ENCODE data around the gene KRTAP5-6.

The KRTAP5-6 gene

DNA sequence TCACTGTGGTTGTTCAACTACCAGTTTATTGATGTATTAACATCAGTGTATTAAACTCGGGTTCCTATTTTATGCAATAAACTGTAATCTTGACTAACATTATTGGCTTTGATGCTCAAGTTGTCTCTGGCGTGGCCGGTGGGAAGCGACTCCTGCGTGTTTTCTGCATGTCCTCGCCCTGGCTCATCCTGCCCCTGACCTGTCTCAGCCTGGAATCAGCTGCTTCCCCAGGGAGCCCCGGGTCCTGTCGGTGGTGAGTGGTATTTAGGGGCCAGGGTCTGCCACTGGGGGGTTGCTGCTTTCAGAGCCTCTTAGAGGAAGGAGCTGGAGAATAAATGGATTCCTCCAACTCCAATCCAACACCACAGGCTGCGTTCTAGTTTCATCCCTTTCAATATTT lies 30.9 kb downstream of the KRTAP5-6 start:
- no peak for DNase-seq
- in situ Hi-C loops (cut with HindIII; ENCODE audit: low pct_ligation_motif_present, low pct_unique_long_range_greater_than_20kb, low sequenced_read_pairs) = no loop called here

DNA sequence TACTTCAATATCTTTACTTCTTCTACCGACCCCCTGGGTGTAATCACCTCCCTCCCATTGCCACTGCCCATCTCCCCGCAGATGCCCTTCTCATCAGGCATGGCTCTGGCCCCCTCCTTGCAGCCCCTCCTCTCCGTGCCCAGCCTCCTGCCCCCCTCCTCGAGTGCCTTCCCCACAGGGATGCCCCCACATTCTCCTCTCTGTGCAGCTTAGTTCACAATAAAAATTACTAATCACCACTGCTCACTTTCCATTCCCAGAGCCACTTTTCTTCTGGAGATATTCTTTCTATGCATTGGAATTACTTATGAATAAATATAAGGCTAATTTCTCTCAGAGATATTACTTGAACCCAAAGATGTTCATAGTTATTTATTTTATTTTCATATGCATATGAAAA lies 31.3 kb downstream of the KRTAP5-6 start:
- no peak for DNase-seq
- in situ Hi-C loops (cut with HindIII; ENCODE audit: low pct_ligation_motif_present, low pct_unique_long_range_greater_than_20kb, low sequenced_read_pairs) = no loop called here

GRCh38 chr11:1728931-1729691 lies 32.1 kb downstream of the KRTAP5-6 start:
- in situ Hi-C loops (cut with HindIII; ENCODE audit: low pct_ligation_motif_present, low pct_unique_long_range_greater_than_20kb, low sequenced_read_pairs) = no loop called here
- no peak for DNase-seq

GRCh38 chr11:1729692-1730011 lies 32.7 kb downstream of the KRTAP5-6 start:
- in situ Hi-C loops (cut with HindIII; ENCODE audit: low pct_ligation_motif_present, low pct_unique_long_range_greater_than_20kb, low sequenced_read_pairs) = no loop called here
- DNase-seq = no peak

- in situ Hi-C loops (cut with HindIII; ENCODE audit: low pct_ligation_motif_present, low pct_unique_long_range_greater_than_20kb, low sequenced_read_pairs) = no loop called here
- no peak for DNase-seq
These were observed 33.1 kb downstream of the KRTAP5-6 start for GRCh38 chr11:1730059-1730629.

DNA sequence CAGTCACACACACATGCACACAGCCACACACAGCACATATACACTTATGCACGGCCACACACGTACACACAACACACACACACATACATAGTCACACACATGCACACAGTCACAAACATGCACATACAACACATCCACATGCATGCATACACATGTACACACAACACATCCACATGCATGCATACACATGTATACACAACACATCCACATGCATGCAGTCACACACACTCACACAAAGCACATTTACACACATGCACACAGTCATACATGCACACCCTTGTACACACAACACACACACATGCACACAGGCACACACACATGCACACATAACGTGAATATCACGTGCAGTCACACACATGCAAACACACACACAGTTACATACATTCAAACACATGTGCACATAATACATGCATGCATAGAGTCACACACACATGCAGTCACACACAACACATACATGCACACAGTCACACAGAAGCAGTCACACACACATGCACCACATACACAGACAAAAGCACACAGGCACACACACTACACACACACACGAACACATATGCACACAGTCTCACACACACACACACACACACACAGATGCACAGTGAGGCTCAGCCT lies 34.6 kb downstream of the KRTAP5-6 start:
- in situ Hi-C loops (cut with HindIII; ENCODE audit: low pct_ligation_motif_present, low pct_unique_long_range_greater_than_20kb, low sequenced_read_pairs) = no loop called here
- DNase-seq = no peak

GRCh38 chr11:1732418-1733008 lies 35.5 kb downstream of the KRTAP5-6 start:
- in situ Hi-C loops (cut with HindIII; ENCODE audit: low pct_ligation_motif_present, low pct_unique_long_range_greater_than_20kb, low sequenced_read_pairs) = no loop called here

GRCh38 chr11:1733009-1733715 lies 36.2 kb downstream of the KRTAP5-6 start:
- in situ Hi-C loops (cut with HindIII; ENCODE audit: low pct_ligation_motif_present, low pct_unique_long_range_greater_than_20kb, low sequenced_read_pairs) = no loop called here
- no peak for DNase-seq

More at GRCh38 chr11:1732418-1733008, 35.5 kb downstream of the KRTAP5-6 start:
- no peak for DNase-seq

DNA sequence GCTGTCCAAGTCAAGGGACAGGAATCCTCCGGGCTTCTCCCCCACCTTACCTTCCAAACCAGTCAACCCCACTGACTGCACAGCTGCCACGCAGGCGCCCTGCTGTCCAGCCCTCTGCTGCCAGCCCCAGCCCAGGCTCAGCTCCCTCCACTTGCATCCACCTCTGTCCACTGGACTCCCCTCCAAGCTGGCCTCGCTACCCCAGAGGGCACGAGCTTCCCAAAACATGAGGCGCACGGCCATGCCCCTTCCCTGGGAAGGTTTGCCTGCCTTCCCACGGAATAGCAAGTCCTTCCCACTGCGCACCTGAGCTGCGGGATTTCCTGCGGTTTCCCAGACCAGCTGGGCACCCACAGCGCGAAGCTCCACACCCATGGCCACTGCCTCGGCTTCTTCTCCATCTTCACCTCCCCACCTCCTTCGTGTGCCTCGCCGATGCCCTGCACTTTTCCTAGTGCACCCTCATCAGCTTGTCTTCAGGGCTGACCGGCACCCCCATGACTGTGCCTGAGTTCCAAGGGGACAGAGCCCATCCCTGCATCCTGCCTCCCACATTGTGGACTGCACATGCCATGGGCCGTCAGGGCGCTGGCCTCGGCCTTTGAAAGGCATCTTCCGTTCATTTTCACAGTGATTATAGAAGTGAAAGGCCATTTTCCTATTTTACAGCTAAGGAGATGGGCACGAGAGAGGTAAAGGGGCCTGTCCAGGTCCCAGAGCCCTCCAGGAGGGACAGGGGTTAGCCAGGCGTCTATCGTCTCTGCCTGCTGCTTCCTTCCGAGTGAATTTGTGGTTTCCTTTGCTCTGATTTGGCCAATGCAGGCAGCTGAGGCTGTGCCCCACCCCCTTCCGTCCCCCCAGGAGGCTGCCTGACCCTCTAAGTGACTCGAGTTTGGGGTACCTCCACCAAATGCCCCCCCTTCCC lies 37.0 kb downstream of the KRTAP5-6 start:
- in situ Hi-C loops (cut with HindIII; ENCODE audit: low pct_ligation_motif_present, low pct_unique_long_range_greater_than_20kb, low sequenced_read_pairs) = no loop called here
- DNase-seq = no peak

- in situ Hi-C loops (cut with HindIII; ENCODE audit: low pct_ligation_motif_present, low pct_unique_long_range_greater_than_20kb, low sequenced_read_pairs) = no loop called here
- DNase-seq = no peak
These were observed 37.7 kb downstream of the KRTAP5-6 start for GRCh38 chr11:1734641-1735081.

- no peak for DNase-seq
- in situ Hi-C loops (cut with HindIII; ENCODE audit: low pct_ligation_motif_present, low pct_unique_long_range_greater_than_20kb, low sequenced_read_pairs) = no loop called here
These were observed 38.3 kb downstream of the KRTAP5-6 start for GRCh38 chr11:1735271-1735670.

DNA sequence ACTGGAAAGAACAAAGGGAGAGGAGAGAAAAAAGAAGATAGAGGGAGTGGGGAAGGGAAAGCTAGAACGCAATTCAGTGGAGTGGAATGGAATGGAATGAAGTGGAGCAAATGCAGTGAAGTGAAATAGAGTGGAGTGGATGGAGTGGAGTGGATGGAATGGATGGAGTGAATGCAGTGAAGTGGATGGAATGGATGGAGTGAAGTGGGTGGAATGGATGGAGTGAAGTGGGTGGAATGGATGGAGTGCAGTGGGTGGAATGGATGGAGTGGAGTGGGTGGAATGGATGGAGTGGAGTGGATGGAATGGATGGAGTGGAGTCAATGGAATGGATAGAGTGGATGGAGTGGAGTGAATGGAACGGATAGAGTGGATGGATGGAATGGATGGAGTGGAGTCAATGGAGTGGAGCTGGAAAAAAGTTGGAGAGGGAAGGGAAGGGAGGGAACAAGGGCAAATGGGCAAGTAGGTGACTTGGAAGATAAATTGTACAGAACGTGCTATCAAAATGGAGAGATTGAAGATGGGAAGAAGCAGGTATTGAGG lies 39.5 kb downstream of the KRTAP5-6 start:
- in situ Hi-C loops (cut with HindIII; ENCODE audit: low pct_ligation_motif_present, low pct_unique_long_range_greater_than_20kb, low sequenced_read_pairs) = no loop called here
- DNase-seq = no peak

GRCh38 chr11:1737080-1737757 lies 40.2 kb downstream of the KRTAP5-6 start:
- DNase-seq = no peak
- in situ Hi-C loops (cut with HindIII; ENCODE audit: low pct_ligation_motif_present, low pct_unique_long_range_greater_than_20kb, low sequenced_read_pairs) = no loop called here

DNA sequence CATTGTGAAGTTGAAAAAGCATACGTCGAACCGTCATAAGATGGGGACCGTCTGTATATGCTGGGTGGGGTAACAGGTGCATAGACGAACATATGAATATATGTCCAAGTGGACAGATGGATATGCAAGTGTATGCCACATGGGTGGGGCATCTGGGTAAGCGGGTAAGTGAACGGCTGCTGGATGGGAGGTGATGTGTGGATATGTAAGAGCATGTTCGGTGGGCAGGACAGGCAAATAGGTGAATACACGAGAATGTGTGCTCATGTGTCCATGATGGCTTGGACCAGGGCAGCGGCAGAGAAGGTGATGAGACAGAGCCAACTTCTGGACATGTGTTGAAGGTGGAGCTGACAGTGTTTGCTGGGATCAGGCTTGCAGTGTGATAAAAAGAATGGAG lies 41.4 kb downstream of the KRTAP5-6 start:
- in situ Hi-C loops (cut with HindIII; ENCODE audit: low pct_ligation_motif_present, low pct_unique_long_range_greater_than_20kb, low sequenced_read_pairs) = no loop called here
- no peak for DNase-seq

DNA sequence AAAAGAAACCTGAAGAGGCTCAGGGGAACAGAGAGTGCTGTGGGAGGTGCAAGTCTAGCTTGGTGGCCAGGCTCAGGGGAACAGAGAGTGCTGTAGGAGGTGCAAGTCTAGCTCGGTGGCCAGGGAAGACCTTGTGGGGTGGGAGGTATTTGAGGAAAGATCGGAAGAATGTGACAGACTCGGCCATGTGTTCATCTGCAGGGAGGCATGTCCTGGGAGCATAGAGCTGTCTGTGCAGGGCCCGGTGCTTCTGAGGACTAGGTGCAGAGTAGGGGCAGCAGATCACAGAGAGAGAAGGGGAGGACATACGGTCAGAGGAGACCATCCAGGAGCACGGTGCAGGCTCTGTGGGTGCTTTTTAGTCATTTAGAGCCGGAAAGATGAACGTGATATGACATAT lies 42.6 kb downstream of the KRTAP5-6 start:
- in situ Hi-C loops (cut with HindIII; ENCODE audit: low pct_ligation_motif_present, low pct_unique_long_range_greater_than_20kb, low sequenced_read_pairs) = no loop called here
- no peak for DNase-seq

- in situ Hi-C loops (cut with HindIII; ENCODE audit: low pct_ligation_motif_present, low pct_unique_long_range_greater_than_20kb, low sequenced_read_pairs) = no loop called here
- no peak for DNase-seq
These were observed 44.0 kb downstream of the KRTAP5-6 start for GRCh38 chr11:1740786-1741530.

GRCh38 chr11:1741741-1742140 lies 44.7 kb downstream of the KRTAP5-6 start:
- in situ Hi-C loops (cut with HindIII; ENCODE audit: low pct_ligation_motif_present, low pct_unique_long_range_greater_than_20kb, low sequenced_read_pairs) = no loop called here

More at GRCh38 chr11:1741741-1742140, 44.7 kb downstream of the KRTAP5-6 start:
- no peak for DNase-seq
